Activated CD4-positive, alpha-beta memory T cell treated with anti-CD3 and anti-CD28 coated beads, Interleukin-2, amount 10 ng/mL, durations not matched to agents 7 days and 5 days (primary cell): ENCODE results near the gene DNAJC12. TPM values are rescaled to one million over a fixed set of nuclear protein-coding genes. Genes with fewer than 3 reads are reported as not detected.

Experiments used
- CTCF ChIA-PET: fragments of 350-600 bp; sonication (Branson Sonifier 250); formaldehyde crosslinking; loops from one replicate; lab custom pipeline; 2021; ENCODE audit warnings: antibody characterized with exemption, inconsistent platforms; lab: Charles Lee
- POLR2A ChIA-PET: fragments of 350-600 bp; sonication (Branson Sonifier 250); formaldehyde crosslinking; loops from one replicate; lab custom pipeline; 2021; ENCODE audit warnings: antibody characterized with exemption; lab: Charles Lee
- DNase-seq: peaks from one replicate; pipeline ENCODE4 v3.0.0-alpha.2; 2020
- H3K27ac Mint-ChIP-seq: one replicate; pipeline ENCODE4 v1.8.0; 2021; ENCODE audit warnings: mild to moderate bottlenecking, mixed read lengths
- H3K27me3 Mint-ChIP-seq: one replicate; pipeline ENCODE4 v1.8.0; 2021; ENCODE audit warnings: mixed read lengths
- H3K36me3 Mint-ChIP-seq: one replicate; pipeline ENCODE4 v1.8.0; 2021; ENCODE audit warnings: low read depth, mixed read lengths
- H3K4me1 Mint-ChIP-seq: one replicate; pipeline ENCODE4 v1.8.0; 2021; ENCODE audit warnings: mixed read lengths
- H3K4me3 Mint-ChIP-seq: one replicate; pipeline ENCODE4 v1.8.0; 2021; ENCODE audit warnings: mild to moderate bottlenecking, mixed read lengths
- H3K9me3 Mint-ChIP-seq: one replicate; pipeline ENCODE4 v1.8.0; 2021; ENCODE audit warnings: mixed read lengths
- total RNA-seq, 2 experiments: library from RNA; stranded (reverse); gene quantifications; one replicate each; pipeline ENCODE4 v1.2.3, GENCODE V29; 2021

The DNAJC12 gene
- total RNA-seq, 2 experiments from 2014 or later: 4.1 to 6.1 TPM

- ChIA-PET CTCF (interaction anchor here (1.0 to 1.3 kb wide), 2 partner anchors 15 to 20 kb away, joined by 3 to 11 read pairs; no protein-coding TSS in a partner anchor), POLR2A (no interaction called here)
- Mint-ChIP-seq H3K36me3 (no peaks in the 10 kb centered on the region), H3K9me3 (peaks cover 2% of the 10 kb centered on the region), H3K4me3 (no peak overlapping the region), H3K27ac (peak overlapping the region; percentile 23), H3K4me1 (peaks cover 16% of the 10 kb centered on the region), H3K27me3 (no peaks in the 10 kb centered on the region)
- DNase-seq: no peak
Observed at GRCh38 chr10:67803588-67804394, 34.2 kb downstream of the DNAJC12 start.

- peaks cover 15% of the 10 kb centered on the region for H3K4me1 Mint-ChIP-seq
- H3K27me3 Mint-ChIP-seq: no peaks in the 10 kb centered on the region
- H3K4me3 Mint-ChIP-seq: no peak overlapping the region
- CTCF ChIA-PET: no interaction called here
- H3K9me3 Mint-ChIP-seq: no peaks in the 10 kb centered on the region
- no peak overlapping the region for H3K27ac Mint-ChIP-seq
- no peaks in the 10 kb centered on the region for H3K36me3 Mint-ChIP-seq
- no peak for DNase-seq
- POLR2A ChIA-PET: interaction anchor here (1.0 kb wide), 1 partner anchor 14 kb away, joined by 3 read pairs; no protein-coding TSS in a partner anchor
Observed at GRCh38 chr10:67802767-67803538, 35.0 kb downstream of the DNAJC12 start.

GRCh38 chr10:67801118-67801517, 36.9 kb downstream of the DNAJC12 start:
- H3K4me1 Mint-ChIP-seq: peaks cover 12% of the 10 kb centered on the region
- ChIA-PET POLR2A (no interaction called here), CTCF (no interaction called here)
- no peaks in the 10 kb centered on the region for H3K36me3 Mint-ChIP-seq
- H3K9me3 Mint-ChIP-seq: no peaks in the 10 kb centered on the region
- H3K27ac Mint-ChIP-seq: no peak overlapping the region
- no peaks in the 10 kb centered on the region for H3K27me3 Mint-ChIP-seq
- no peak overlapping the region for H3K4me3 Mint-ChIP-seq
- DNase-seq: no peak

- Mint-ChIP-seq H3K4me1 (peaks cover 17% of the 10 kb centered on the region), H3K27ac (no peak overlapping the region), H3K9me3 (no peaks in the 10 kb centered on the region), H3K27me3 (no peaks in the 10 kb centered on the region), H3K4me3 (no peak overlapping the region), H3K36me3 (no peaks in the 10 kb centered on the region)
- DNase-seq: no peak
- ChIA-PET CTCF (no interaction called here), POLR2A (no interaction called here)
Observed at GRCh38 chr10:67794909-67795460, 43.0 kb downstream of the DNAJC12 start.

GRCh38 chr10:67794256-67794655, 43.7 kb downstream of the DNAJC12 start:
- no peaks in the 10 kb centered on the region for H3K36me3 Mint-ChIP-seq
- no peak overlapping the region for H3K27ac Mint-ChIP-seq
- no peaks in the 10 kb centered on the region for H3K9me3 Mint-ChIP-seq
- CTCF ChIA-PET: no interaction called here
- no peak overlapping the region for H3K4me3 Mint-ChIP-seq
- peaks cover 20% of the 10 kb centered on the region for H3K4me1 Mint-ChIP-seq
- POLR2A ChIA-PET: no interaction called here
- H3K27me3 Mint-ChIP-seq: no peaks in the 10 kb centered on the region
- no peak for DNase-seq

- peaks cover 28% of the 10 kb centered on the region for H3K4me1 Mint-ChIP-seq
- ChIA-PET POLR2A (no interaction called here), CTCF (no interaction called here)
- H3K36me3 Mint-ChIP-seq: no peaks in the 10 kb centered on the region
- H3K9me3 Mint-ChIP-seq: no peaks in the 10 kb centered on the region
- no peak overlapping the region for H3K4me3 Mint-ChIP-seq
- H3K27ac Mint-ChIP-seq: no peak overlapping the region
- no peaks in the 10 kb centered on the region for H3K27me3 Mint-ChIP-seq
- no peak for DNase-seq
Observed at GRCh38 chr10:67793313-67793712, 44.7 kb downstream of the DNAJC12 start.

GRCh38 chr10:67792653-67793052, 45.3 kb downstream of the DNAJC12 start:
- no peak for DNase-seq
- Mint-ChIP-seq H3K4me1 (peaks cover 31% of the 10 kb centered on the region), H3K4me3 (no peak overlapping the region), H3K27me3 (no peaks in the 10 kb centered on the region), H3K27ac (no peak overlapping the region), H3K9me3 (no peaks in the 10 kb centered on the region), H3K36me3 (no peaks in the 10 kb centered on the region)
- ChIA-PET POLR2A (no interaction called here), CTCF (no interaction called here)

GRCh38 chr10:67790534-67791408, 47.2 kb downstream of the DNAJC12 start:
- peak overlapping the region; percentile 44 for H3K27ac Mint-ChIP-seq

GRCh38 chr10:67789769-67790168, 48.2 kb downstream of the DNAJC12 start:
- ChIA-PET CTCF (interaction anchor here (0.7 to 3.2 kb wide), 6 partner anchors 12 to 957 kb away, joined by 3 to 49 read pairs (median 10); no protein-coding TSS in a partner anchor), POLR2A (interaction anchor here (0.7 kb wide), 1 partner anchor 12 kb away, joined by 3 read pairs; no protein-coding TSS in a partner anchor)
- Mint-ChIP-seq H3K27me3 (no peaks in the 10 kb centered on the region), H3K4me3 (no peak overlapping the region), H3K9me3 (no peaks in the 10 kb centered on the region), H3K4me1 (peaks cover 39% of the 10 kb centered on the region), H3K36me3 (no peaks in the 10 kb centered on the region), H3K27ac (no peak overlapping the region)
- no peak for DNase-seq

More at GRCh38 chr10:67790534-67791408, 47.2 kb downstream of the DNAJC12 start:
- ChIA-PET POLR2A (interaction anchor here (0.9 kb wide), 1 partner anchor 59 kb away, joined by 3 read pairs; no protein-coding TSS in a partner anchor), CTCF (interaction anchor here (0.7 to 3.2 kb wide), 3 partner anchors 13 to 956 kb away, joined by 3 to 49 read pairs (median 12); no protein-coding TSS in a partner anchor)
- DNase-seq: peak; percentile 49
- Mint-ChIP-seq H3K4me1 (peaks cover 32% of the 10 kb centered on the region), H3K4me3 (no peak overlapping the region), H3K36me3 (no peaks in the 10 kb centered on the region), H3K9me3 (no peaks in the 10 kb centered on the region), H3K27me3 (no peaks in the 10 kb centered on the region)

GRCh38 chr10:67788028-67788886, 49.7 kb downstream of the DNAJC12 start:
- ChIA-PET POLR2A (interaction anchor here (0.7 to 1.5 kb wide), 7 partner anchors 10 to 544 kb away, joined by 3 to 6 read pairs (median 3); partner anchors contain the start of genes HNRNPH3, PBLD and SIRT1), CTCF (interaction anchor here (0.6 to 3.2 kb wide), 54 partner anchors 8 to 539 kb away, joined by 3 to 49 read pairs (median 4); partner anchors contain the start of genes CTNNA3, DNAJC12 and SIRT1)
- Mint-ChIP-seq H3K27me3 (no peaks in the 10 kb centered on the region), H3K27ac (peak overlapping the region; percentile 2), H3K9me3 (no peaks in the 10 kb centered on the region), H3K4me1 (peaks cover 52% of the 10 kb centered on the region), H3K36me3 (no peaks in the 10 kb centered on the region), H3K4me3 (no peak overlapping the region)
- DNase-seq: peak; percentile 83

GRCh38 chr10:67785098-67785497, 52.9 kb downstream of the DNAJC12 start:
- CTCF ChIA-PET: interaction anchor here (0.9 to 3.5 kb wide), 8 partner anchors 22 to 371 kb away, joined by 3 to 18 read pairs (median 4); partner anchors contain the start of gene CTNNA3
- Mint-ChIP-seq H3K27me3 (no peaks in the 10 kb centered on the region), H3K9me3 (no peaks in the 10 kb centered on the region), H3K36me3 (no peaks in the 10 kb centered on the region), H3K4me3 (no peak overlapping the region), H3K27ac (peak overlapping the region; percentile 53), H3K4me1 (peaks cover 47% of the 10 kb centered on the region)
- POLR2A ChIA-PET: interaction anchor here (1.0 to 2.7 kb wide), 5 partner anchors 11 to 547 kb away, joined by 3 to 9 read pairs (median 4); partner anchors contain the start of gene HNRNPH3
- DNase-seq: peak; percentile 68
